ENCODE results near the gene PPIE. TPM values are rescaled to one million over a fixed set of nuclear protein-coding genes. Genes with fewer than 3 reads are reported as not detected.
A peak's percentile ranks its signal among the peaks of the same experiment; 100 is the strongest.

Gene PPIE
- total RNA-seq, 4 donors from 2014 or later, result 30.3 to 42.0 (median 37.9) TPM

DNA sequence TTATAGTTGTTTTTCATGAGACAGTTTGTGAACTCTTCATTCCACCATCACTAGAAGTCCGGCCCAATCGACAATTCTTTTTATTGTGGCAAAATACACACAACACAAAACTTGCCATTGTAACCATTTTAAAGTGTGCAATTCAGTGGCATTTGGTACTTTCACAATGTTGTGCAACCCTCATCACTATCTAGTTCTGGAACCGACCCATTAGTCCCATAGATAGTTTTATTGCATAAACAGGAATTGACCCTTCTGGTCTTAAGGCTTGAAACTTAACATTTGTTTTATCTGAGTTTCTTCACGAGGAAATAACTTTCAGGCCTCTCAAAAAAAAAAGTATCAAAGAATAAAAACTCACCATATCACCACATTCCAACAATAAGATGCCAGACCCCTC, 8.8 kb upstream of the PPIE start:
- intact Hi-C loops (cut with DNase I), result no loop called here
- Histone ChIP-seq H3K27ac (replicated peaks in 1 of 4) (no peak overlapping the region), H3K36me3 (no peaks in the 10 kb centered on the region), H3K4me1 (peaks cover 3 to 14% (median 13%) of the 10 kb centered on the region in 4 donors), H3K9me3 (no peaks in the 10 kb centered on the region), H3K4me3 (no peak overlapping the region), H3K27me3 (peaks cover 0 to 37% (median 8%) of the 10 kb centered on the region in 4 donors)
- TF ChIP-seq POLR2AphosphoS5 (IDR thresholded peaks at IDR 0.05), result no peak
- TF ChIP-seq, protein P1, sequence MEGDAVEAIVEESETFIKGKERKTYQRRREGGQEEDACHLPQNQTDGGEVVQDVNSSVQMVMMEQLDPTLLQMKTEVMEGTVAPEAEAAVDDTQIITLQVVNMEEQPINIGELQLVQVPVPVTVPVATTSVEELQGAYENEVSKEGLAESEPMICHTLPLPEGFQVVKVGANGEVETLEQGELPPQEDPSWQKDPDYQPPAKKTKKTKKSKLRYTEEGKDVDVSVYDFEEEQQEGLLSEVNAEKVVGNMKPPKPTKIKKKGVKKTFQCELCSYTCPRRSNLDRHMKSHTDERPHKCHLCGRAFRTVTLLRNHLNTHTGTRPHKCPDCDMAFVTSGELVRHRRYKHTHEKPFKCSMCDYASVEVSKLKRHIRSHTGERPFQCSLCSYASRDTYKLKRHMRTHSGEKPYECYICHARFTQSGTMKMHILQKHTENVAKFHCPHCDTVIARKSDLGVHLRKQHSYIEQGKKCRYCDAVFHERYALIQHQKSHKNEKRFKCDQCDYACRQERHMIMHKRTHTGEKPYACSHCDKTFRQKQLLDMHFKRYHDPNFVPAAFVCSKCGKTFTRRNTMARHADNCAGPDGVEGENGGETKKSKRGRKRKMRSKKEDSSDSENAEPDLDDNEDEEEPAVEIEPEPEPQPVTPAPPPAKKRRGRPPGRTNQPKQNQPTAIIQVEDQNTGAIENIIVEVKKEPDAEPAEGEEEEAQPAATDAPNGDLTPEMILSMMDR (IDR thresholded peaks at IDR 0.05), result no peak
- no peak for TF ChIP-seq POLR2A (IDR thresholded peaks at IDR 0.05; ENCODE audit: low read depth)
- no peak for TF ChIP-seq EP300 (IDR thresholded peaks at IDR 0.05)
- WGBS, result 63% methylated on average over 3 of the region's 4 CpGs
- no peak for DNase-seq (ENCODE audit: extremely low spot score)

DNA sequence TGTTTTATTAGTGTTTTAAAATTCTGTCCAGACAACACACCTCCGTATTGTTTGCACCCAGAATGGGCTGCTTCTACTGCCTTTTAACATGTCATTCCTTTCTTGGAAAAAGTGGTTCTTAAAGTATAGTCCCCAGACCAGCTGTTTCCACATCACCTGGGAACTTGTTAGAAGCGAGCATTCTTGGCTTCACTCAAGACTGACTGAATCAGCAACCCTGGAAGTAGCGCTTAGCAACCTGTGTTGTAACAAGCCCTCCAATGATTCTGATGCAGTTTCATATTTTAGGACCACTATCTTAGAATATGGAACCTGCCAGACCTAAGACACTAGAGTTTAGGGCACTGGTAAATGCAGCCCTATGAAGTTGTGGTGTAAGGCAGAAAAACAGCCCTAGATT, 6.0 kb upstream of the PPIE start:
- TF ChIP-seq, protein P1 (IDR thresholded peaks at IDR 0.05), result no peak
- TF ChIP-seq POLR2A (IDR thresholded peaks at IDR 0.05; ENCODE audit: low read depth), result no peak
- no peak for TF ChIP-seq POLR2AphosphoS5 (IDR thresholded peaks at IDR 0.05)
- no peak for TF ChIP-seq EP300 (IDR thresholded peaks at IDR 0.05)
- no peaks in the 10 kb centered on the region for H3K9me3 ChIP-seq
- intact Hi-C loops (cut with DNase I), result no loop called here
- no peak overlapping the region for H3K27ac ChIP-seq (replicated peaks in 1 of 4)
- WGBS, result 18% methylated on average over 2 of the region's 3 CpGs
- DNase-seq (ENCODE audit: extremely low spot score), result no peak
- no peaks in the 10 kb centered on the region for H3K36me3 ChIP-seq
- H3K4me1 ChIP-seq, result peaks cover 3 to 14% (median 13%) of the 10 kb centered on the region in 4 donors
- peaks cover 0 to 25% (median 8%) of the 10 kb centered on the region in 4 donors for H3K27me3 ChIP-seq
- H3K4me3 ChIP-seq, result no peak overlapping the region

DNA sequence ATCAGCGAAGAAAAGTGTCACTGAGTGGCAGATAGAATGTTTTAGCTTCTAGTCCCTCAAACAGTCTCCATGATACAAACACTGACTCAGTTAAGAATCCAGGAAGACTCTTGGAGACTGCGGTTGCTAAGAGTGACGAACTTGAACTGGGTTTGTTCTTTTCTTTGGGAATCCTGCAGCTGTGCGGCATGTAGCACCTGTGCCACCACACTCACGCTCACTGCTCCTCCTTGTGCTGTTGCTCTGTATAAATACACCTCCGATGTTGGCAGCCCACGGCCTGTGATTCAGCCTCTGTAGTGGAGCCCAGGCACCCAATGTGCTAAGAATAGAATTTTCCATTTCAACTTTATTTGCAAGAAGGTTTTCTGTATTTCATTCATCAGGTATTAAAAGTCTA, 5.5 kb upstream of the PPIE start:
- WGBS, result 43% methylated on average over 7 of the region's 7 CpGs

DNA sequence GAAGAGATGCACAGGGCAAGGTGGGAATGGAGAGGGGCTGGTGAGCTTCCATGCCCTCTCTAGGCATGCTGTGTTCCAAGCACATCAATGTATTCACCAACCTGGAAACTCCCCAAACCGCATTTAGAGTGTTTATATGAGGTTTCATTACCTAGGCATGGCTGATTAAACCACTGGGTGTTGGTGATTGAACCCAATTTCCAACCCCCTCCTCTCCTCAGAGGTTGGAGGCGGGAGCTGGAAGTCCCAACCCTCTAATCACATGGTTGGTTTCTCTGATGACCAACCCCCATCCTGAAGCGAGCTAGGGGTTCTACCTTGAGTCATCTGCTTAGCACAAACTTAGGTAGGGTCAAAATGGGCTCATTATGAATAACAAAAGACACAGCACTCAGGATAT, 3.0 kb upstream of the PPIE start:
- H3K4me1 ChIP-seq, result peaks cover 12 to 36% (median 35%) of the 10 kb centered on the region in 4 donors
- intact Hi-C loops (cut with DNase I), result no loop called here
- 55% methylated on average over 3 of the region's 3 CpGs for WGBS
- no peak overlapping the region for H3K27ac ChIP-seq (replicated peaks in 1 of 4)
- TF ChIP-seq POLR2A (IDR thresholded peaks at IDR 0.05; ENCODE audit: low read depth) (no peak), POLR2AphosphoS5 (IDR thresholded peaks at IDR 0.05) (no peak), EP300 (IDR thresholded peaks at IDR 0.05) (no peak)
- TF ChIP-seq, protein P1 (IDR thresholded peaks at IDR 0.05), result no peak
- H3K36me3 ChIP-seq, result peaks cover 0 to 7% (median under 1%) of the 10 kb centered on the region in 4 donors
- no peak for DNase-seq (ENCODE audit: extremely low spot score)
- no peaks in the 10 kb centered on the region for H3K9me3 ChIP-seq
- H3K27me3 ChIP-seq, result peaks cover 0 to 6% (median 0%) of the 10 kb centered on the region in 4 donors
- no peak overlapping the region for H3K4me3 ChIP-seq

More for the DNA sequence above, 5.5 kb upstream of the PPIE start:
- peak overlapping the region in 1 of 4 donors; percentile 13 for H3K27ac ChIP-seq (replicated peaks in 1 of 4)
- TF ChIP-seq EP300 (IDR thresholded peaks at IDR 0.05), result no peak
- TF ChIP-seq POLR2AphosphoS5 (IDR thresholded peaks at IDR 0.05), result no peak
- TF ChIP-seq, protein P1 (IDR thresholded peaks at IDR 0.05), result no peak
- no peak for TF ChIP-seq POLR2A (IDR thresholded peaks at IDR 0.05; ENCODE audit: low read depth)
- no peak for DNase-seq (ENCODE audit: extremely low spot score)
- H3K4me1 ChIP-seq, result peaks cover 3 to 14% (median 13%) of the 10 kb centered on the region in 4 donors
- H3K27me3 ChIP-seq, result peaks cover 0 to 21% (median 4%) of the 10 kb centered on the region in 4 donors
- intact Hi-C loops (cut with DNase I), result no loop called here
- no peak overlapping the region for H3K4me3 ChIP-seq
- H3K36me3 ChIP-seq, result no peaks in the 10 kb centered on the region
- H3K9me3 ChIP-seq, result no peaks in the 10 kb centered on the region

Measured in esophagus muscularis mucosa (tissue), 4 donors.